Measurements from ENCODE around the gene TACC3. TPM values are rescaled to one million over a fixed set of nuclear protein-coding genes. Genes with fewer than 3 reads are reported as not detected.

Gene TACC3
- total RNA-seq, 3 donors from 2014 or later, result 4.1 to 7.8 (median 4.9) TPM

DNA sequence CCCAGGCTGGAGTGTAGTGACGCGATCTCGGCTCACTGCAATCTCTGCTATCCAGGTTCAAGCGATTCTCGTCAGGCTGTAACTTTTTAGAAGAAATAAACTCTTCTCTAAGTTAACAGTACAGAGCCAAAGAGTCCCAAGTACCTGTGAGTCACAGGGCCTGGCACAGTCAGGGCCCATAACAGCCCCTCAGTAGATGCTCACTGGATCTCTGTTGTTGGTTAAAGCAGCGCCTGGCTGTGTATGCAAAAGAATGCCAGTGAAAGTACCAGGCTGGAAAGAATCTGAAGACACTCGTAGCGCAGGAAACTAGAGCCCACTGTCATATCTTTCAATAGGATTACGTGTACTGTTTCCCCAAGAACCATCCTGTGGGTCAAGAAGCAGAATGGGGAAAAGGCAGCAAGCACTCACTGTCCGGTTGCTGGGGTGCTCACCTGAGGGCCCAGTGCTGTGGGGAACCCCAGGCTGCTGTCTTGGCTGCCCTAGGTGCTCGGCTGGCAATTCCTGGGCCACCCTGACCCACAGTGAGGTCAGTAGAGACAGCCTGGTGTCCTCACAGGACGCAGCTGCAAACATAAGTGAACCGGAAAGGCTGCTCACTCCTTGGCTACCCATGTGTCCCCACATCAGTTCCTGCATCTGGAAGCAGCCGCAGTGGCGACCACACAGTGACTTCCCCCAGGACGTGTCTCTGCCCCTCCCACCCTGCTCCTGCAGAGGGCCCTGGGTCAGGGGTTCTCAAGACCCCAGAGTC is 6.1 kb upstream of the TACC3 start:
- TF ChIP-seq, protein P1, sequence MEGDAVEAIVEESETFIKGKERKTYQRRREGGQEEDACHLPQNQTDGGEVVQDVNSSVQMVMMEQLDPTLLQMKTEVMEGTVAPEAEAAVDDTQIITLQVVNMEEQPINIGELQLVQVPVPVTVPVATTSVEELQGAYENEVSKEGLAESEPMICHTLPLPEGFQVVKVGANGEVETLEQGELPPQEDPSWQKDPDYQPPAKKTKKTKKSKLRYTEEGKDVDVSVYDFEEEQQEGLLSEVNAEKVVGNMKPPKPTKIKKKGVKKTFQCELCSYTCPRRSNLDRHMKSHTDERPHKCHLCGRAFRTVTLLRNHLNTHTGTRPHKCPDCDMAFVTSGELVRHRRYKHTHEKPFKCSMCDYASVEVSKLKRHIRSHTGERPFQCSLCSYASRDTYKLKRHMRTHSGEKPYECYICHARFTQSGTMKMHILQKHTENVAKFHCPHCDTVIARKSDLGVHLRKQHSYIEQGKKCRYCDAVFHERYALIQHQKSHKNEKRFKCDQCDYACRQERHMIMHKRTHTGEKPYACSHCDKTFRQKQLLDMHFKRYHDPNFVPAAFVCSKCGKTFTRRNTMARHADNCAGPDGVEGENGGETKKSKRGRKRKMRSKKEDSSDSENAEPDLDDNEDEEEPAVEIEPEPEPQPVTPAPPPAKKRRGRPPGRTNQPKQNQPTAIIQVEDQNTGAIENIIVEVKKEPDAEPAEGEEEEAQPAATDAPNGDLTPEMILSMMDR (IDR thresholded peaks at IDR 0.05), result no peak
- TF ChIP-seq POLR2A (IDR thresholded peaks at IDR 0.05) (no peak), POLR2AphosphoS5 (IDR thresholded peaks at IDR 0.05) (no peak)
- intact Hi-C loops (cut with DNase I; ENCODE audit: low total_unique reads), result no loop called here
- no peak overlapping the region for H3K4me3 ChIP-seq
- peaks cover 8 to 16% of the 10 kb centered on the region in 2 donors for H3K4me1 ChIP-seq
- H3K27ac ChIP-seq, result no peak overlapping the region
- H3K36me3 ChIP-seq, result no peaks in the 10 kb centered on the region
- no peak for DNase-seq (ENCODE audit: low spot score in 2 of 2)
- no peaks in the 10 kb centered on the region for H3K27me3 ChIP-seq
- H3K9me3 ChIP-seq, result no peaks in the 10 kb centered on the region

DNA sequence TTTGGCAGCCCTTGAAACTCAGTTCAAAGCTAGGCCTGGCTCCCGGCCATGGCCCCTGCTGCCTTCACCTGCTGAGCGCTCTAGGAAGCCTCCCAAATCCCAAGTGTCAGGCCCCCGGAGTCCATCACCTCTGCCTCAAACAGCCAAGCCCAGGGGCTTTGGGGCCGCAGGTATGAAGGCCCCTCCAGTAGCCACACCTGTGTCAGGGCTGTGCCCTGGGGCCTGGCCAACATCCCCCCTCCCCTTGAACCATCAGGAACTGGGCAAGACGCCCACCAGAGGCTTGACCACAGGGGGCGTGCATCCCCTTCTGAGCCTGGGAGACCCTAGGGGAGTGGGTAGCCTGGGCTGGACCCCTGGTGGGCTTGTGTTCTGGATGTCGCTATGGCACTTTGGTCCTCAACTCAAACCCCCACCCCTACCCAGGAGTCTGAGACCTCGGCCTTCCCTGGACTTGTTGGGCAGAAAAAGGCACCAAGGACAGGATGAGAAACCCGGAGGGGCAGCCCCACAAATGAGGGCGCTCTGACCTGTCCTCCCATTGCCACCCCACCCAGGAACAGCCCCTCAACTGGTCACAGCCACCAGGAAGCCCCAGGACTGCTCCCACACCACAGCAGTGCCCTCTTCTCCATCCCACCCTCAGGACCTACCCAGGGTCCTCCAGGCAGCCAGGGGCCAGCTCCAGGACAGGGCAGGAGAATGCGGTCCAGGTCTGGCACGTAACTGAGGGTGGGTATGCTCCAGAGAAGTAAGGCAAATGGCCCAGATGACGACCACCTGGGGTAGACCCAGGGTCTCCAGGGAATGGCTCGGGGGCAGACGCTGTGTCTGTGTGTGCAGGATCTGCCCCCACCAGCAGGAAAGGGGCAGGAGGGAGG is 5.0 kb upstream of the TACC3 start:
- TF ChIP-seq, protein P1 (IDR thresholded peaks at IDR 0.05), result no peak
- TF ChIP-seq POLR2AphosphoS5 (IDR thresholded peaks at IDR 0.05) (no peak), POLR2A (IDR thresholded peaks at IDR 0.05) (no peak)
- peaks cover 8 to 16% of the 10 kb centered on the region in 2 donors for H3K4me1 ChIP-seq
- no peaks in the 10 kb centered on the region for H3K27me3 ChIP-seq
- DNase-seq (ENCODE audit: low spot score in 2 of 2), result no peak
- intact Hi-C loops (cut with DNase I; ENCODE audit: low total_unique reads), result no loop called here
- no peak overlapping the region for H3K27ac ChIP-seq
- no peaks in the 10 kb centered on the region for H3K36me3 ChIP-seq
- H3K4me3 ChIP-seq, result no peak overlapping the region
- no peaks in the 10 kb centered on the region for H3K9me3 ChIP-seq

DNA sequence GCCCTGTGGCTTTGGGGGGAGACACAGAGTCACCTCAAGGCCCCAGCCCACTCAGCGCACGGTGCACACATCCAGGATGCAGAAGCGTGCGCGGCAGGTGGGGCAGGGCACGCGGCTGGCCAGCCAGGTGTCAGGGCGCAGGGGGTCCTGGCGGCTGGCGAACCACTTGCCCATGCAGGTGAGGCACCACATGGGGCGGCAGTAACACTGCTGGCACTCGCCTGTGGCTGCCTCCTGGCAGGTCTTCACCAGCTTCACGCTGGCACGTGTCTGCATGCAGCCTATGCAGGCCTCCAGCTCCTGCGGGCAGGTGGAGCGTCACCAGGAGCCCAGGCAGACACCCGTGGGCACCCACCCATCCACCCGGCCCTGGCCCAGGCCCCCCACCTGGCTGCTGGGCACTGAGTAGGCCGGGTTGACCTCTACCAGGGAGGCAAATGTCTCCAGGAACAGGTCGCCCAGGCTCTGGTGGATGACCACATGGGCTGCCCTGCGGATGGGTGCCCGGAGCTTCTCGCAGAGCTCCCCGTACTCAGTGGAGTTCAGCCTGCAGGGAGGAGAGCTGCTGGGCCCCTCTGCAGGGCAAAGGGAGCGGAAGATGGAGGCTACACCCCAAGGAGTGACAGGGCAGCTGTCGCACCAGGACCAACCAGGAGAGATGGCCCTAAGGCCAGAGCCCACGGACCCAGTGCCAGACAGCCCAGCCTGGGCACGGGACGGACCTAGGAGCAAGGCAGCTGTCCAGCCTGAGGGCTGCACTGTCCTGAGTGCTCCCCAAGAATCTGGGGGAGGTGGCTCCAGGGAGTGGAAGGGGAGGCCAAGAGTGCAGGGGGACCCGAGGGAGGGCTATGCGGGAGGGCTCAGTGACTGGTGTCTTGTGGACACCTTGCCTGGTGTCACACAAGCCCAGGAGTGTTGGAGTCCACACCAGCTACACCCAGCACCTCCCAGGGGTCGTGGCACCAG is 3.9 kb upstream of the TACC3 start:
- Histone ChIP-seq H3K4me1 (peaks cover 13 to 22% of the 10 kb centered on the region in 2 donors), H3K36me3 (no peaks in the 10 kb centered on the region), H3K27me3 (no peaks in the 10 kb centered on the region), H3K9me3 (no peaks in the 10 kb centered on the region), H3K27ac (no peak overlapping the region), H3K4me3 (no peak overlapping the region)
- no peak for DNase-seq (ENCODE audit: low spot score in 2 of 2)
- TF ChIP-seq POLR2A (IDR thresholded peaks at IDR 0.05) (no peak), POLR2AphosphoS5 (IDR thresholded peaks at IDR 0.05) (no peak)
- TF ChIP-seq, protein P1 (IDR thresholded peaks at IDR 0.05), result no peak
- intact Hi-C loops (cut with DNase I; ENCODE audit: low total_unique reads), result no loop called here

DNA sequence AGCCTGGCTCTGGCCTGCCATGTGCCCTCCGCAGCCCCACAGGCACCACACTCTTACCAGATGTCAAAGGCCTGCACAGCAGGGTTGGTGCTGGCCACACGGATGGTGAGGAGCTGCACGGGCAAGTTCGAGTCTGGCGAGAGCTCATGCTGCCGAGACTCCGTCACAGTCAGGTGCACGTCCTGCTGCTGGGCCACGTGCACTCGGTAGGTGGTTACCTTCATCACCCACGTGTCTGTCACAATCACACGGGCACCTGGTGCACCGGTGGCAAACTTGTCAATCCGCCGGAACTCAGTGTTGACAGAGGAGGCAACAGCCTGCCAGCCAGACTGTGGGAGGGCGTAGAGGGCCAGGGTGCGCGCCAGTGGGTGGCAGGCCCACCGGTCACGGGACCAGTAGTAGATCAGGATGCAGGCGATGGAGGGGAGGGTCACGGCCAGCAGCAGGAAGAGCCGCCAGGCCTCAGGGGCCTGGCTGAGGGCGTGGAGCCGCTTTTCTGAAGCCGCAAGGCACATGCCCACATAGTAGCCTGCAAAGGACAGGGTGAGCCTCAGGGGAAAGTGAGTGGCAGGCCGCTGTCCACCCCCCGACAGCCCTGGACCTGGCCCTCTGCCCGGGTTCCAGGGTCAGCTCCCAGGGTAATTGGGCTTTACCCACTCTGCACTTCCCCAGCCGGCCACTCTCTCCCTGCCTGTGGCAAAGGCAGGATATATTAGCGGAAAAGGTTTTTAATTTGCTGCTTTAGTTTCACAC is 3.0 kb upstream of the TACC3 start:
- peaks cover 10 to 21% of the 10 kb centered on the region in 2 donors for H3K4me1 ChIP-seq
- peak overlapping the region in 1 of 2 donors; percentile 40 for H3K27ac ChIP-seq
- no peak overlapping the region for H3K4me3 ChIP-seq
- no peaks in the 10 kb centered on the region for H3K9me3 ChIP-seq
- TF ChIP-seq POLR2A (IDR thresholded peaks at IDR 0.05) (no peak), POLR2AphosphoS5 (IDR thresholded peaks at IDR 0.05) (no peak)
- H3K27me3 ChIP-seq, result no peaks in the 10 kb centered on the region
- DNase-seq (ENCODE audit: low spot score in 2 of 2), result no peak
- intact Hi-C loops (cut with DNase I; ENCODE audit: low total_unique reads), result no loop called here
- no peaks in the 10 kb centered on the region for H3K36me3 ChIP-seq
